GM12801 (cell line): ENCODE data around the gene VPS37C.

Source experiments
- TF ChIP-seq, protein P1 (sequence below): IDR thresholded peaks from one replicate; pipeline ENCODE4 v1.5.1; 2011; ENCODE audit warnings: control low read depth; ENCODE audit not compliant: insufficient read length; ENCODE audit errors: extremely low read depth

VPS37C gene

DNA sequence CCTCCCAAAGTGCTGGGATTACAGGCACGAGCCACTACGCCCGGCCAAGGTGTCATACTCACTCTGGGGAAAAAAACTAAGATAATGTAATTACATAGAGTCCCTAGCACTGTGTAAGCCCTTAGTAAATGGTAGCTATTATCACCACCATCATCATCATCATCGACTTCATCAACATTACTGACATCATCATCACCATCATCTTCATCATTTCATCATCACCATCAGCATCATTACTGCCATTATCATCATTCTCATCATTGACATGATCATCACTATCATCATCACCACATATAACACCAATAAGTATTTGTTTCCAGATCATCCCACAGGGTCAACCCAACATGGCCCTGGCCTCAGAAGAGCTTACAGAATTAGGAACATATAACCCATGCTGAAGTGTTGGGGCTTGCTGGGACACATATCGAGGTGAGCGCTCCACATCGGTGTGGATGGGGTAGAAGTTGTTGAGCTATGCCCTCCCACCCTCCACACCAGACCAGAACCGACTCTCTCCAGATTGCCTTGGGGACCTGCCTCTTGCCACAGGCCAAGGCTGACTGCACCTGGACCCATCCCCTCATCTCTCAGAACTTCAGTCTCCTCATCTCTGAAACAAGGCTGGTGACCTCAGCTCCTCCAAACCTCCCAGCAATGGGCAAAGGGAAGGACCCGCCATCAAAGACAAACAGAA lies 73.7 kb downstream of the VPS37C start:
- TF ChIP-seq, protein P1, sequence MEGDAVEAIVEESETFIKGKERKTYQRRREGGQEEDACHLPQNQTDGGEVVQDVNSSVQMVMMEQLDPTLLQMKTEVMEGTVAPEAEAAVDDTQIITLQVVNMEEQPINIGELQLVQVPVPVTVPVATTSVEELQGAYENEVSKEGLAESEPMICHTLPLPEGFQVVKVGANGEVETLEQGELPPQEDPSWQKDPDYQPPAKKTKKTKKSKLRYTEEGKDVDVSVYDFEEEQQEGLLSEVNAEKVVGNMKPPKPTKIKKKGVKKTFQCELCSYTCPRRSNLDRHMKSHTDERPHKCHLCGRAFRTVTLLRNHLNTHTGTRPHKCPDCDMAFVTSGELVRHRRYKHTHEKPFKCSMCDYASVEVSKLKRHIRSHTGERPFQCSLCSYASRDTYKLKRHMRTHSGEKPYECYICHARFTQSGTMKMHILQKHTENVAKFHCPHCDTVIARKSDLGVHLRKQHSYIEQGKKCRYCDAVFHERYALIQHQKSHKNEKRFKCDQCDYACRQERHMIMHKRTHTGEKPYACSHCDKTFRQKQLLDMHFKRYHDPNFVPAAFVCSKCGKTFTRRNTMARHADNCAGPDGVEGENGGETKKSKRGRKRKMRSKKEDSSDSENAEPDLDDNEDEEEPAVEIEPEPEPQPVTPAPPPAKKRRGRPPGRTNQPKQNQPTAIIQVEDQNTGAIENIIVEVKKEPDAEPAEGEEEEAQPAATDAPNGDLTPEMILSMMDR = no peak

DNA sequence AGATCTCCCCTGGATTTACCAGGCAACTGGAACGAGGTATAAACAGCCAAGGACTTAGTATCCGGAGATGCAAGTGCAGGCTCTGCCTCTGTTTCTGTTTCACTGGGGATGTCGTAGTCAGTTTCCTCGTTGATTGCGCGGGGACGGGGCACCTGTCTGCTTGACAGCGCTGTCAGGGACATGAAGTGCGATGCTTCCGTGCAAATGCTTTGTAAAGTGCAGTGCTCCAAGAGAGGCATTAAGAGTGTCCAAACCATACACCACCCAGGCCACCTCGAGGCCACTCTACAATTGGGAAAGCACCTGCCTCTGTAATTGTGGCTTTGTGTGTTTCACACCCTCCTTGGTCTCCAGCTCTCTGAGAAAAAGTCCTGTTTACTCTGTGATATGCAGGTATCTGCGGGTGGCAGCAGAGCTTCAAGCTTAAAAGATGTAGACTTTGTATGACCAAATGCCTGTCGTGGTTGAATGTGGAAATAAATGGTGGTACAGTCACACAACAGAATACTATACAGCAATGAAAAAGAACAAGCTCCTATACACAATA lies 77.6 kb downstream of the VPS37C start:
- TF ChIP-seq, protein P1 = no peak

DNA sequence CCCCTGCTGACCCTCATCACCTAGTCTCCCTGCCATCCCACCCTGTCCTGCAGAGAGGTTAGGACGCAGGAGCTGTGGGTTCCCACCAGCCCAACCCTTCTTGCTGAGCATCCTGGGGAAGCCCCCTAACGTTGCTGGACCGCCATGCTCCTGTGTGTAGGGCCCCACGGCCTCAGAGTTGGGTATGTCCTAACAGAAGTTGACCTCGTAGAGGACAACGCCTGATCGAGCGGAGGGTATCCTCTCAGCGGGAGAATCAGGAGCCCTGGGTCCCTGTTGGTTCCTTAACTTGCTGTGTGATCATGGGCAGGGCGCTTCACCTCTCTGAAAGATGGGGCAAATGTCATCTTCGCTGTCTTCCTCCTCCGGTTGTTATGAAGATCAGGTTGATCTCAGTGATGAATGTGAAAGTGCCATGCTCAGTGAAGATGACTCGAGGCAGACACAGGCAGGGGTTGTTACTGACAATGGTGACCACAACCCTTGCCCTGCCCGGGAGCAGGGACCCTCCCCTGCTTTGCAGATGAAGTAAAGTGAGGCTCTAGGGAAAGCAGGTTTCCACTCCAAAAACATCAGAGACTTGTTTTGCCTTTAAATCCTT lies 78.2 kb downstream of the VPS37C start:
- TF ChIP-seq, protein P1 = no peak

DNA sequence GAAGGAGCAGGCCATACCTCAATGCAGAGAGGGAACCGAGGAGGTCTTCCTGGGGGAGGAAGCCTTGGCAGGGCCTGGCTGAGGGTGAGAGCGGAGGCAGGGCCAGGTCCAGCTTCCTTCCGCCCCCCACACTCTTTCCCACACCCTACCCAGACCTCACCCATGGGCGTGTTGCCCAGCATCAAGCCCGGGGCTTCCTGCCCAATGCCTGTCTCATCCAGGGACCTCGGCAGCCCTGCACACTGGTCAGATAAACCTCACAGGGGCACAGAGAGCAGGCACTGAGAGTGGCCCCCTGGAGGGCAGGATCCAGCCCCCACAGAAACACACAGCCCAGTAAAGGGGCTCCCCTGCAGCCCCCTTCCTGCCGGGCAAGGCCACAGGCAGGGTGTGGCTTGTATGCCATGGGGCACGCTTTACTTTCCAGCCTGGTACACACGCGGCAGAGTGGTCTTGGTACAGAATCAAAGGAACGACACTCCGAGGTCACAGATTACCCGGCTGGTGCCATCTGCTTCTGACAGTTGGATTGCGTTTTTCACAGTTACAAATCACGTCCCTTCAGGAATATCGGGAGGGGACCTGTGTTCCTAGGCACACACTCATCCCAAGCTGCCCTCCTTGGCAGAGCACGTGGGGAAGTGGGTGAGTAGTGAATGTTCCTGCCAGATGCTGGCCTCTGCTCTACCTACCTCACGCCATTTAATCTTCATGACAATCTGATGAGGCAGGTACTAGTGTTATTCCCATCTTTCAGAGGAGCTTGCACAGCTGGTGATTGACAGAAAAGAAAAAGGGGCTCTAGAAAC lies 79.0 kb downstream of the VPS37C start:
- TF ChIP-seq, protein P1 = no peak

DNA sequence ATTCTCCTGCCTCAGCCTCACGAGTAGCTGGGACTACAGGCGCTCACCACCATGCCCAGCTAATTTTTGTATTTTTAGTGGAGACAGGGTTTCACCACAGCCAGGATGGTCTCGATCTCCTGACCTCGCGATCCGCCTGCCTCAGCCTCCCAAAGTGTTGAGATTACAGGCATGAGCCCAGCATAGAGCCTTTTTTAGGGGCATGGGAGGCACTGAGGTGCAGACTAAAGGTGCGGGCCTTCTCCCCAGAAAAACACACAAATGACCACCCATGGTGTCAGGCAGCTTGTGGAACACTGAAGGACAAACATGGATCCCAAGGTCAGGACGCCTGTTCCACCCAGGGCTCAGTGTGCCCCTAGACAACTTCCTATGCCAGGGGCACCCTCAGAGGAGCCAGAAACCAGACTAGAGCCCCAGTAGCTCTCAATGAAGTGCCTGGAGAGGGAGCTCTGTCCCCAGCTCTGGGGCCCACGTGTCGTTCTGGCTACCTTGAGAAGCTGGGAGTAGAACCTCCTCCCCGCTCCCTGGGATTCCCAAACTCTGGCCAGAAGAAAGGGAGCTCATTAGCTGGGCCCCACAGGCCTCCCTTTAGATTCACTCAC lies 80.1 kb downstream of the VPS37C start:
- TF ChIP-seq, protein P1 = no peak

DNA sequence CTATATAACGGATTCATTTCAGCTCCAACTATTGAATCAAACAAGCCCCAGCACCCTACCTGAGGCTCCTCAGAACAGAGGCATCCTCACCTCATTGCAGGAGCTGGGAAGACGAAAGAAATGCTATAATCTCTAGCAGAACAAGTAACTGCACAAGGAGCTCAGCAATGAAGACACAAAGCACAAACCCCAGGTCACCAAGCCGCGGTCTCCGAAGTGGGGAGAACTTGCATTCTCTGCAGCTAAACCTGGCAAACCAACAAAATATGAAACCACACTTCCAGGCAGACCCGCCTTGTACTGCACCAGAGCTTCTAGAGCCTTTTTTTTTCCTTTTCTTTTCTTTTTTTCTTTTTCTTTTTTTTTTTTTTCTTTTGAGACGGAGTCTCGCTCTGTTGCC lies 80.7 kb downstream of the VPS37C start:
- TF ChIP-seq, protein P1 = no peak
